GM21529 (cell line): Measurements from ENCODE around the gene OR6B2.

Source experiments
- ATAC-seq: cut with Tn5 transposase; IDR thresholded peaks from one replicate; pipeline ENCODE4 v1.9.1; 2021; ENCODE audit not compliant: unreplicated experiment

OR6B2 gene

GRCh38 chr2:239983004-239983778, 47.0 kb downstream of the OR6B2 start:
- ATAC-seq: no peak
